Activated CD4-positive, alpha-beta T cell treated with anti-CD3 and anti-CD28 coated beads, Interleukin-10, Interleukin-2, amounts not matched to agents 100 ng/mL and 50 ng/mL, durations not matched to agents 16 hours and 8 hours (primary cell): ENCODE results near the gene EDNRA.

Experiments
- DNase-seq: peaks from one replicate; pipeline ENCODE4 v3.0.0-alpha.2; 2020

Gene EDNRA

DNA sequence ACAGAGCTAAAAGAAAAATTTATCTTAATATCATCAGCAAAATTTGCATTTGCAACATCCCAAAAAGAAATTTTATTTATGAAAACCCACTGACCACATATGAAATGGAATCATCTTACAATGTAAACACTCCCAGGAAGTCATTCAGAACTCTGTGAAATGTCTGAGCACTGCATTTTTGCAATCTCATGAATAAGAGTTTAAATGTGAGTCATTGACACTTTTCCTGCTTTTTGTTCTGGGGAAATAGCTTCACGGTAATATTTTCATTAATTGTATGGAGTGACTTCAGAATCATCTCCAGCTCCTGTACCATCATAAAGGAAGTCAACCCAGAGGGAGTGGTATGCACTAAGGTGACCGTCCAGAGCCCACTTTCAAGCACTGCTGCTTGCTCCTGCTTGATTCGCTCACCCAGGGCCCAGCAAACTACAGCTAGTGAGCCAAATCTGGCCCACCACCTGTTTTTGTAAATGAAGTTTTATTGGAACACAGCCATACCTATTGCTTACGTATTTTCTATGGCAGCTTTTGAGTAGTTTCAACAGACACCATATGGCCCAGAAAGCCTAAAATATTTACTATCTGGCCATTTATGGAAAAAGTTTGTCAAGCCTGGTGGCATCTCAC, 17.2 kb downstream of the EDNRA start:
- no peak for DNase-seq

DNA sequence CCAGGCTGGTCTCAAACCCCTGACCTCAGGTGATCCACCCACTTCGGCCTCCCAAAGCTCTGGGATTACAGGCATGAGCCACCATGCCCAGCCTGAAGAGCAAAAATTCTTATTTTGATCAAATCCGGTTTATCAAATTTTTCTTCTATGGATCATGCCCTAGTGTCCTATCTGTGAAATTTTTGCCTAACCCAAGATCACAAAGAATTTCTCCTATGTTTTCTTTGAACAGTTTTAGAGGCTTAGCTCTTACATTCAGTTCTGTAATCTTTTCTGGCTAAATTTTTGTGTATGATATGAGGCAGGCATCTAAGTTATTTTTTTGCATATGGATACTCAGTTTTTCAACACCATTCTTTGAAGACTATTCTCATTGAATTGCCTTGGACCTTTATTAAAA, 27.4 kb downstream of the EDNRA start:
- DNase-seq = no peak

- DNase-seq = no peak
These were observed 28.5 kb downstream of the EDNRA start for GRCh38 chr4:147509386-147509785.

DNA sequence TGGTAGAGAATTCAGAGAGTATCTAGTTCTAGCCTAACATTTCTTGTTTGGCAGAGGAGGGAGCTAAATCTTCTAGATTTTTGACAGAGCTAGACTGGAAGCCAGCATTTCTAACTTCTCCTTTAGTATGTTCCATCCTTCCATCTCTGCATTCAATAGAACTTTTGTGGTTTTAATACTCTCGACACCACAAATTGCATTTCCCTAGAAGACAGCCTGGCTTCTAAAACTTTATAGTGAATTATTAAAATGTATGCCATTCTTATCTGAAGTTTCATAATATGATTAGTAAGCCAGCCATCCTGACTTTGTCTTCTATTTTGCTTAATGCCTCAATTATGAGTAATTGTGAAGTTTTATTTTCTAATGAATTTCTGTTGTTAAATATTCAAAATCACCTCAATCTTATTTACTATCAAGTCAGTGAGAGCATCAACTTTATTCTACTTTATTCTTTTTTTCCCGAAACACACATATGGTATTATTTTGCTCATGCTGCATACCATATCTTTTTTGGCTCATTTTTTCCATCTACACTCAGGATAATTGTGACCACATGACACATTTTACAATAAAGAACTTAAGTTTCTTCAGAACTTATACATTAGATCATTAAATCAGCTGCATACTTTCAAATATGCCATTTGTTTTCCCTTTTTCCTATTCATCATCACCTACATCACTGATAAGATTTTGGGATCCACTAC, 30.2 kb downstream of the EDNRA start:
- no peak for DNase-seq

- no peak for DNase-seq
These were observed 32.2 kb downstream of the EDNRA start for GRCh38 chr4:147513091-147513490.

DNA sequence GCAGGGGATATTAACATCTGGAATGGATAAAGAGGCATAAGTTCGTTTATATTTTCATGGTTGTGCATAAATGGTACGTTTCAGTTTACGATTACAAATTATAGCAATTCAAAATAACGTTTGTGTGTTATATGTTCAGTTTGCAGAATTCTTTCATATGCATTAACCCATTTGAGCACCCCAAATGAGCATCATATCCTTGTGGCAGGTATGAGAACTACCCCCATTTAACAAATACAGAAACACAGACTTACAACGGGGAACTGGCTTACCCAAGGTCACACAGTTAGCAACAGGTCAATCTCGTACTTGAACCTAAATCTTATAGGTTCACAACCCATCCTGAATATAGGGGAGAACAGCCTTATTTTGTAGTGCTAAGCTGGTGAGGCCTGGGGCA, 33.1 kb downstream of the EDNRA start:
- DNase-seq = no peak

GRCh38 chr4:147515220-147515936, 34.5 kb downstream of the EDNRA start:
- DNase-seq = no peak

DNA sequence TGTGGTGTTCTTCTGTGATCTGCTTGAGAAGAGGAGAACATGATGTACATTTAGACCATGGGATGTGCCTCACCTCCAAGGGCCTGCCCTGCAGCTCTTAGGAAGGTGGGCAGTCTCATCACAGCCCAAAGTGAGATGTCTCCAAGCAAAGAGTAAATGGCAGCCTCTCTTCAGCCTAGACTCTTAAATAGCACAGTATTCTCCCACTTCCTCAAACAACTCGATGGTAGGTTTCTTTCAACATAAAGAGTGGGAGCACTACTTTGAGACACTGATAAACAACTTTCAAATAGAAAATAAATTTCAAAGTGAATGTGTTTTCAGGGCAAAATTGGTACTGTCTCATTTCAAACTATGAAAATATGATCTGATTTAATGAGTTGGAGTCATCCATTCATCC, 35.2 kb downstream of the EDNRA start:
- no peak for DNase-seq

DNA sequence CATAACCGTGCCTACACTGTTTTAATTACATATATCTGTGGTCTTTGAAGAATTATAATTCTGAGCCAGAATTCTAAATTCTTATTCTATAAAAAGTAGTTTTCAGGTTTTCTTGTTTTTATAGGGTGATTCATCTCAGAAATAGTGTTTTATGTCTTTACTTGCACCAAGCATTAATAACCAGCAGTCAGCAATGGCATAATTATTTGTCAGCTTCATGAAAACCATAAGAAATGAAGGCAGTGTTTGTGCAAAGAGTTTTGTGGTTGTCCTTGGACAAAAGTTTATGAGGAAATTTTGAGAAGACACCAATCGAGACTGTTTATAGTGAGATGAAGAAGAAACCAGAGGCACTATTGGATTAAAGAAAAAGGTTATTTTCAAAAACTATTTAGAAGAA, 37.2 kb downstream of the EDNRA start:
- DNase-seq = no peak

- peak; percentile 56 for DNase-seq
These were observed 38.2 kb downstream of the EDNRA start for GRCh38 chr4:147518846-147519767.

GRCh38 chr4:147524601-147525000, 43.7 kb downstream of the EDNRA start:
- no peak for DNase-seq

DNA sequence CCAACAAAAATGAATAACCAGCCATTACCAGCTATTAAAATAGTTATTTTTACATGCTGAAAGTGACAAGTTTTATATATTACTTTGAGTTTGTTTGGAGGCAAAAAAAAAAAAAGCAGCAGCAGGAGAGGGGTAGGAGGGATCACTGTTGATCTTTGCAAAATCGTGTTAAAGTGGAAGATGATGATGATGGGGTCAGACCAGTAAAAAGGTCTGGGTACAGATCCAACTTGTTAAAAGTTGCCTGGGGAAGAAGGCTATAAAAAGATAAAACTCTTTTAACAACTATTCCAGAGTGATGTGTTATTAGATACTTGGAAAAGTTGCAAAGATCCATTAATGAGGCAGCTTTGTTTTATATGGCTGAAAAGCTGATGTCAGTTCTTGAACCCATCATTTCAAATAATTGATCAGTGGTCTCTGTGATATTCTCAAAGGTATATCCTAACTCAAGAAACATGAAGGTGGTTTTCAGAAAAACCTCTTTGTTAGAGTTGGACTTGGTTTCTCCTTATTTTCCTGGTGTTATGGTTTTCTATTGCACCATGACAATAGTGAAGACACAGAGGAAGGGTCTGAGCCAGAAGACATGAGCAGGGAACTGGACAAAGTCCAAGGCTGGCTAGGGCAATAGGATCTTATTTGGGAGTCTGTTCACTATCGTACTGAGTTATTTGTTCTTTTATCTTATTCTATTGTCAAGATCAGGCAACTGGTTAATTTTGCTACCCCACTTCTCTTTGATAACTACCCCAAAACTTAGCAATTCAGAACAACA, 44.8 kb downstream of the EDNRA start:
- no peak for DNase-seq

GRCh38 chr4:147526272-147526654, 45.4 kb downstream of the EDNRA start:
- no peak for DNase-seq

DNA sequence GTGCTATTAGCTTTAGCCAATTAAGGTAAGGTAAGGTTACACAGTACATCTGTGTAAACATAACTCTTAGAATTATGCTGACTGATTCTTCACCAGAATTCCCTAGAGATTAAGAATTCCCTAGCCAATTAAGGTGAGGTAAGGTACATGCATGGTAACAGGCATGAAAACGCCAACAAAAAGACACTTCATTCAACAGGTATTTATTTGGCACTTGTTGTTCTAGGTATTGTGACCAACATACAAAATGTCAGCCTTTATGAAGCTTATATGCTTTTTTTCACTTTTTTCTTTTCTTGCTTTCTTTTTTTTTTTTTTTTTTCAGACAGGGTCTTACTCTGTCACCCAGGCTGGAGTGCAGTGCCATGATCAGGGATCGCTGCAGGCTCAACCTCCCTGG, 47.2 kb downstream of the EDNRA start:
- DNase-seq = no peak

DNA sequence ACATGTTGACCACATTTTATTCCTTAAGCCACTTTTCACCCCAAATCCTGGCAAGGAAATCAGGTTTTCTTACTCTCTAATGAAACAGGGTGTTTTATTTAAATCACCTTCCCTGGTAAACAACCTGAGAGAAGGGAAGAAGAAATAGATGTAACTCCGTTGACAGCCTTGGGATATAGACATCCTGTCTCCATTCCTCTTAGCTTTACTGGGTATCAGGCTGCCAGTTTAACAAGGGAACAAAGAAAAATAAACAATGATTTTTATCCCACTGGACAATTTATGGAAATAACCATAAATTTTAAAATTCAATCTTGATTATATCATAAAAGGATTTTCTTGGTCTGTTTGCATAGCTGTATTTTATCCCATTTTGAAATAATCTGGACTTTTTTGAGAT, 49.2 kb downstream of the EDNRA start:
- DNase-seq = no peak

DNA sequence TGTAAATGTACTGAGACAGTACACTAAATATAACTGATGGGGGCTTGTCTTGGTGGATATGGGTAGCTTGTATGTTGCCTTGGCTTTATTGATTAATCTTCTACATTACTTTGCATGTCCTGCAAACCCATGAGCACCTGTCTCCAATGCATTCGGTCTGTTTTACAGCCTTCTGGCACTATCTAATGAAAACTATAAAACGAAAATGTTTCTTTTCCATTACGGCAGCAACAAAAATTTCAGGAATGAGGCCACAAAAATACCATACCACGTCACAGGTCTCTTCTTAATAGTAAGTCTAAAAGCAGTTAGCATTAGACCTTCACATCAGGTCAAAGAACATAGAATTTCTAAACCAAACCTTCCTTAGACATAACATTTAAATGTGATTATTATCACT, 49.8 kb downstream of the EDNRA start:
- no peak for DNase-seq

DNA sequence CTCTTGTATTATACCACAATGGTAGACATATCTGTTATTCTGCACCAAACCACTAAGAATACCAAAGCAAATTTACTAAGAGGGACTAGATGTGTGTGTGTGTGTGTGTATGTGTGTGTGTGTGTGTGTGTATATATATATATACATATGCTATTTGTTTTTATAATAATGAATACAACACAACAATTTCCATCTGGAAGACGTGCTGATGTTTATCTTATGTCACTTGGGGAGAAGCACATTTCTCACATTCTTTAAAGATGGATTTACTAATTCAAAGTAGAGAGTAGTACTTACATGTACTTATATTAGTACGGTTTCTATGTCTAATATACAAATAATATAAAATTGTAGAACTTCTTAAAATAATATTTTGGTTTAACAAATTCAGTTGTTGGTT, 52.0 kb downstream of the EDNRA start:
- no peak for DNase-seq

DNA sequence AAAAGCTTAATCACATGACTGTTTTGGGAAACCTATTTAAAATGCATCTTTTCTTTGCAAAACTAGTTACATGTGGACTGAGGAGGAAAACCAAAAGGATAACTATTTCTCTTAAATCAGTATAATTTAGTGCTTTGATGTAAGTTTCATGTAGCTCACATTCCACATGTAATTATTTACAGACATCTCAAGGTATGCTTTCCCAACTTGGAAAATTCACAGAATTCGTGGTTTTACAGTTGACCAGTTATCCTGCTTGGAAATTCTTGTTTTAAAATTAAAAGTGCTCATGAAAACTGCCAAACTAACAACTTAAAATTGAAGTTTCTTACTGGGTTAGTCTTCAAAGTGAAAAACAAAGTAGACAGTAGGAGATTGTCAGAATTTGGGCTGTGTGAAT, 52.4 kb downstream of the EDNRA start:
- DNase-seq = no peak

- no peak for DNase-seq
These were observed 54.2 kb downstream of the EDNRA start for GRCh38 chr4:147535124-147535523.

- DNase-seq = no peak
These were observed 57.8 kb downstream of the EDNRA start for GRCh38 chr4:147538711-147539110.

- DNase-seq = no peak
These were observed 59.1 kb downstream of the EDNRA start for GRCh38 chr4:147539959-147540358.

- DNase-seq = no peak
These were observed 61.5 kb downstream of the EDNRA start for GRCh38 chr4:147542229-147542990.
